ENCODE data around the gene AHDC1.

DNA sequence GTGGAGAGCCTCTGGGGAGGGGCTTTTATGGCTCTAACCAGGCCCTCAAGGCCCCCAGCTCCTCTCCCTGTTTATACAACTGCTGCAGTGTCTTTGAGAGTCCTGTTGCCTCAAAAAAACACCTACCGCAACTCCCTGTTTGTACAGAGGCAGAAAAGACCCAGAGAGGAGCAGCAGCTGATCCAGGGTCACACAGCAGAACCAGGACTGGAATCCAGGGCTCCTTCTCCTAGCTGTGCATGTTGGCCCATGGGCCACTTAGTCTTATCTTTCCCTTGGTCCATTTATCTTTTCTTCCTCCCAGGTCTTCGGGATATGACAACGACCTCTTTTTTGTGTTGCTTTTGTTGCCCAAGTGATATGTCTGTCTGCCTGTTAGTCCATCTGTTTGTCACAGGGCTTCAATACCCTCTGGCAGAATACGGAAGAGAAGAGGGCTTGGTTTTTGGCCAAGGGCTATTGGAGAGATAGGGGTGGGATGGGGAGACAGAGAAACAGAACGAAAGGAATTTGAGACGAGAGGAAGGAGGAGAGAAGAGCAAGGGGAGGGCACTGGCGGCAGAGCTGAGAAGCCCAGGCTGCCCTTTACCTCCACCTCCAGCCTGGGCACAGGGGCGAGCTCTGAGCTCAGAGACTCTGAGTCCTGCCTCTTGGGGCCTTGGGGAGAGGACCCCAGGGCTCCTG lies 80.5 kb downstream of the AHDC1 start:
- TF ChIP-seq POLR2A (IDR thresholded peaks at IDR 0.05) (no peak), EP300 (IDR thresholded peaks at IDR 0.05) (no peak)
- TF ChIP-seq, protein P1, sequence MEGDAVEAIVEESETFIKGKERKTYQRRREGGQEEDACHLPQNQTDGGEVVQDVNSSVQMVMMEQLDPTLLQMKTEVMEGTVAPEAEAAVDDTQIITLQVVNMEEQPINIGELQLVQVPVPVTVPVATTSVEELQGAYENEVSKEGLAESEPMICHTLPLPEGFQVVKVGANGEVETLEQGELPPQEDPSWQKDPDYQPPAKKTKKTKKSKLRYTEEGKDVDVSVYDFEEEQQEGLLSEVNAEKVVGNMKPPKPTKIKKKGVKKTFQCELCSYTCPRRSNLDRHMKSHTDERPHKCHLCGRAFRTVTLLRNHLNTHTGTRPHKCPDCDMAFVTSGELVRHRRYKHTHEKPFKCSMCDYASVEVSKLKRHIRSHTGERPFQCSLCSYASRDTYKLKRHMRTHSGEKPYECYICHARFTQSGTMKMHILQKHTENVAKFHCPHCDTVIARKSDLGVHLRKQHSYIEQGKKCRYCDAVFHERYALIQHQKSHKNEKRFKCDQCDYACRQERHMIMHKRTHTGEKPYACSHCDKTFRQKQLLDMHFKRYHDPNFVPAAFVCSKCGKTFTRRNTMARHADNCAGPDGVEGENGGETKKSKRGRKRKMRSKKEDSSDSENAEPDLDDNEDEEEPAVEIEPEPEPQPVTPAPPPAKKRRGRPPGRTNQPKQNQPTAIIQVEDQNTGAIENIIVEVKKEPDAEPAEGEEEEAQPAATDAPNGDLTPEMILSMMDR (IDR thresholded peaks at IDR 0.05), result no peak
